ENCODE measurements around the gene SP3.
"Not testable (repeated sequence)": the region's sequence is repeated elsewhere in the genome, so short reads cannot be mapped to it uniquely, and the experiment has no call there.

Gene SP3

DNA sequence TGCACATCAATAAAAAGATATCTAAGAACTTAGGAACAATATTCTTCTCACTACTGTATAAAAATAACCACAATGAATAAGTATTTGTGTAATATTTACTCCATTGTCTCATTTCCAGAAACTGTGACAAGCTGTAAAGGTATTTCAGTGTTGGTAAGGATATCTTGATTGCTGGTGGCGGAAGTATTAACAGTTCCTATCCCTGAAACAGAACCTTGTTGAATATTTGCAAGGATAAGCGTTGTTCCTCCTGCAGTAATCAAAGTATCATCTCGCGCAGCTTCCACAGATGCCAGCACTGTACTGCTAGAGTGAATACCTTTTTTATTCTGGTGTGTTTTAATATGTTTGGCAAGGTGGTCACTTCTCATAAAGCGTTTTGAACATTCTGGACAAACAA is 55.3 kb downstream of the SP3 start:
- Histone ChIP-seq H3K4me3 (ENCODE audit: low read depth in 1 of 2, low read length in 2 of 2) (no peak overlapping the region), H3K27ac (ENCODE audit: low read length) (no peak overlapping the region), H3K27me3 (ENCODE audit: low read depth, low read length) (no peaks in the 10 kb centered on the region), H3K9me3 (ENCODE audit: control insufficient read depth in 1 of 2, low read length in 2 of 2) (no peaks in the 10 kb centered on the region), H3K4me1 (ENCODE audit: control insufficient read depth in 1 of 2, insufficient read depth in 2 of 2, low read length in 2 of 2) (no peaks in the 10 kb centered on the region), H3K36me3 (ENCODE audit: control insufficient read depth in 1 of 2, insufficient read depth in 2 of 2, low read length in 2 of 2) (peaks cover 15 to 33% of the 10 kb centered on the region in 2 donors)

DNA sequence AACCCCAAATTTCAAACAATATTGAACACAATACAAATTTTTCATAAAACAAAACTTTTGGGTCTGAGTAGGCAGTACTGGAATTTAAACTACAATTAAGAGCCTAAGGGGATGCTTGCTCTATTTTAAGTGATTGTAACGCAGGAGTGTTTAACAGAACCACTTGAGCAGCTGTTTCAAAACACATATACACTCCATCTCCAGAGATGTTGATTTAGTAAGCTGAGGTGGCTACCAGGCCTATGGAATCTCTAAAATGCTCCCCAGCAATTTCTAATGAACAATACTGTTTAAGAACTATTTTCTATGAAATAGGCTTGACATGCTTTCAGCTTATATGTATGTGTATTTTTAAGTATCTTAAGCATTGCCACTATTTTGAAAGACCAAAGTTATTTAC is 58.5 kb downstream of the SP3 start:
- no peaks in the 10 kb centered on the region for H3K4me1 ChIP-seq (ENCODE audit: control insufficient read depth in 1 of 2, insufficient read depth in 2 of 2, low read length in 2 of 2)
- no peaks in the 10 kb centered on the region for H3K27me3 ChIP-seq (ENCODE audit: low read depth, low read length)
- no peak overlapping the region for H3K4me3 ChIP-seq (ENCODE audit: low read depth in 1 of 2, low read length in 2 of 2)
- H3K27ac ChIP-seq (ENCODE audit: low read length): no peak overlapping the region
- no peaks in the 10 kb centered on the region for H3K9me3 ChIP-seq (ENCODE audit: control insufficient read depth in 1 of 2, low read length in 2 of 2)
- peaks cover 3 to 33% of the 10 kb centered on the region in 2 donors for H3K36me3 ChIP-seq (ENCODE audit: control insufficient read depth in 1 of 2, insufficient read depth in 2 of 2, low read length in 2 of 2)

- Histone ChIP-seq H3K27ac (ENCODE audit: low read length) (no peak overlapping the region), H3K4me1 (ENCODE audit: control insufficient read depth in 1 of 2, insufficient read depth in 2 of 2, low read length in 2 of 2) (no peaks in the 10 kb centered on the region), H3K36me3 (ENCODE audit: control insufficient read depth in 1 of 2, insufficient read depth in 2 of 2, low read length in 2 of 2) (peaks cover 3 to 20% of the 10 kb centered on the region in 2 donors), H3K9me3 (ENCODE audit: control insufficient read depth in 1 of 2, low read length in 2 of 2) (no peaks in the 10 kb centered on the region), H3K27me3 (ENCODE audit: low read depth, low read length) (no peaks in the 10 kb centered on the region), H3K4me3 (ENCODE audit: low read depth in 1 of 2, low read length in 2 of 2) (no peak overlapping the region)
Observed at GRCh38 chr2:173903601-173904394, 61.4 kb downstream of the SP3 start.

DNA sequence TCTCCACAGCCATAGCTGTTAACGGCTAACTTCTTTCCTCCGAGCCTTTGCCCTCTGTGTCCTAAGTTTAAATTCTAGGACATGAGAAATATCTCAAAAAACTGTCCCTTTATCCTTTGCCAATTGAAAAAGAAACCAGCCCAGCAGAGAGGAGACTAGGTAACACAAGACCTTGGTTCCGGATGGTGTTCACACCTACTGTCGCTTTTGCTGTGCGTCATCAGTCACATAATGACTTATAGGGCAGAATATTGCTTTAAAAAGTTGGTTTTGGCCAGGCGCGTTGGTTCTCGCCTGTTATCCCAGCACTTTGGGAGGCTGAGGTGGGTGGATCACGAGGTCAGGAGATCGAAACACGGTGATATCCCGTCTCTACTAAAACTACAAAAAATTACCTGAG is 66.2 kb downstream of the SP3 start:
- no peak overlapping the region for H3K27ac ChIP-seq (ENCODE audit: low read length)
- H3K36me3 ChIP-seq (ENCODE audit: control insufficient read depth in 1 of 2, insufficient read depth in 2 of 2, low read length in 2 of 2): no peaks in the 10 kb centered on the region
- H3K4me1 ChIP-seq (ENCODE audit: control insufficient read depth in 1 of 2, insufficient read depth in 2 of 2, low read length in 2 of 2): peaks cover 0 to 3% of the 10 kb centered on the region in 2 donors
- no peaks in the 10 kb centered on the region for H3K9me3 ChIP-seq (ENCODE audit: control insufficient read depth in 1 of 2, low read length in 2 of 2)
- no peak overlapping the region for H3K4me3 ChIP-seq (ENCODE audit: low read depth in 1 of 2, low read length in 2 of 2)
- H3K27me3 ChIP-seq (ENCODE audit: low read depth, low read length): no peaks in the 10 kb centered on the region

GRCh38 chr2:173898178-173898668 is 67.0 kb downstream of the SP3 start:
- Histone ChIP-seq H3K27ac (ENCODE audit: low read length) (no peak overlapping the region), H3K9me3 (ENCODE audit: control insufficient read depth in 1 of 2, low read length in 2 of 2) (no peaks in the 10 kb centered on the region), H3K4me3 (ENCODE audit: low read depth in 1 of 2, low read length in 2 of 2) (no peak overlapping the region), H3K4me1 (ENCODE audit: control insufficient read depth in 1 of 2, insufficient read depth in 2 of 2, low read length in 2 of 2) (peaks cover 0 to 3% of the 10 kb centered on the region in 2 donors), H3K36me3 (ENCODE audit: control insufficient read depth in 1 of 2, insufficient read depth in 2 of 2, low read length in 2 of 2) (no peaks in the 10 kb centered on the region), H3K27me3 (ENCODE audit: low read depth, low read length) (no peaks in the 10 kb centered on the region)

GRCh38 chr2:173896755-173897154 is 68.4 kb downstream of the SP3 start:
- Histone ChIP-seq H3K36me3 (ENCODE audit: control insufficient read depth in 1 of 2, insufficient read depth in 2 of 2, low read length in 2 of 2) (no peaks in the 10 kb centered on the region), H3K27ac (ENCODE audit: low read length) (no peak overlapping the region), H3K27me3 (ENCODE audit: low read depth, low read length) (no peaks in the 10 kb centered on the region), H3K9me3 (ENCODE audit: control insufficient read depth in 1 of 2, low read length in 2 of 2) (no peaks in the 10 kb centered on the region), H3K4me1 (ENCODE audit: control insufficient read depth in 1 of 2, insufficient read depth in 2 of 2, low read length in 2 of 2) (peaks cover 0 to 3% of the 10 kb centered on the region in 2 donors), H3K4me3 (ENCODE audit: low read depth in 1 of 2, low read length in 2 of 2) (no peak overlapping the region)

DNA sequence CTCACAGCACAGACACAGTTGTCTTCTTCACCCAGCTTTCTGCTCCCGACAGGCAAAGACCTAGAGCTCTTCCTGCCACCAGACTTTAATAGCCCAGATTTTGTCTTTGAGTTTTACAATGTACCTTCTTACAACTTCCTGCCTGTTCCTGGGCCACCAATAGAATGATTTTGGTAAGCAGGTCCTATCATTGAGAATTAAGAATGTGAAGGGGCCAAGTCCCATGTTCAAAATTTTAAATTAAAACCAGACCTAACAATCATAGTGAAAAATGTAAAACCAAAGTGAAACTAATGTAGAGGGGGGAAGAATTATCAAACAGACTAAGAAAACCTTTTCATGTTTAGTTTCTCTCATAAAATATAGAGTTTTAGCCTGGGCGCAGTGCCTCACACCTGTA is 72.8 kb downstream of the SP3 start:
- H3K4me3 ChIP-seq (ENCODE audit: low read depth in 1 of 2, low read length in 2 of 2): no peak overlapping the region
- no peaks in the 10 kb centered on the region for H3K36me3 ChIP-seq (ENCODE audit: control insufficient read depth in 1 of 2, insufficient read depth in 2 of 2, low read length in 2 of 2)
- no peak overlapping the region for H3K27ac ChIP-seq (ENCODE audit: low read length)
- H3K4me1 ChIP-seq (ENCODE audit: control insufficient read depth in 1 of 2, insufficient read depth in 2 of 2, low read length in 2 of 2): no peaks in the 10 kb centered on the region
- no peaks in the 10 kb centered on the region for H3K27me3 ChIP-seq (ENCODE audit: low read depth, low read length)
- H3K9me3 ChIP-seq (ENCODE audit: control insufficient read depth in 1 of 2, low read length in 2 of 2): no peaks in the 10 kb centered on the region

DNA sequence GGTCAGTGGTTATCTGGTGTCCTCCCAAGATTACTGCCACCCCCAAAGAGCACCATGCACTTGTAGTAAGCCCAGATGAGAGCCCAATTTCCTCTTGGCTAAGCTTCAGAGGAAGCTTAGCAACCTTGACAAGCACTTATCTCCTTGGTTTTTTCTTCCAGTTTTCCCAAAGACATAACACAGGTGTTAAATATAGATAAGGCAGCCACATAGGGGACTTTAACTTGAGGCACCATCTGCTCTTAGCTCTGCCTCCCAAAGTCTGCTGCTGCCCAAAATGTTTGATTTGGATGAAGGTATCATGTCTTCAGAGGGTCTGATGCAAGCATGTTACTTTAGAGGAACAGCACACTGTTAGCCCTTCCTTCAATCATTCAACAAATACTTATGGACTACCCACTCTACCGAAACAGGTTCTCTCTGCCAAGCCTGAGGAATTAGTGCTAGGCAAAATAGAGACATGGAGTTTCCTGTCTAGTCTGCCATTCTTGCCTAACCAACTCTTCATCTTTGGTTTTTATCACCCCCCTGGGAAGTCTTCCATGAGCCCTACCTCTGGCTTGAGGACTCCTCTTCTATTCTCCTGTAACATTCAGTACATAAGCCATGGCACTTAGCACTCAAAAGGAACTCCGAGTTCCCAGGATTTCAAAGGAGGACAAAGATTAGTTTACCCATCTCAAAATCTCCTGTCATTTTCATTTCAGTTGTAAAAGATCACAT is 73.7 kb downstream of the SP3 start:
- Histone ChIP-seq H3K27me3 (ENCODE audit: low read depth, low read length) (no peaks in the 10 kb centered on the region), H3K4me3 (ENCODE audit: low read depth in 1 of 2, low read length in 2 of 2) (no peak overlapping the region), H3K36me3 (ENCODE audit: control insufficient read depth in 1 of 2, insufficient read depth in 2 of 2, low read length in 2 of 2) (no peaks in the 10 kb centered on the region), H3K4me1 (ENCODE audit: control insufficient read depth in 1 of 2, insufficient read depth in 2 of 2, low read length in 2 of 2) (no peaks in the 10 kb centered on the region), H3K9me3 (ENCODE audit: control insufficient read depth in 1 of 2, low read length in 2 of 2) (no peaks in the 10 kb centered on the region), H3K27ac (ENCODE audit: low read length) (no peak overlapping the region)

DNA sequence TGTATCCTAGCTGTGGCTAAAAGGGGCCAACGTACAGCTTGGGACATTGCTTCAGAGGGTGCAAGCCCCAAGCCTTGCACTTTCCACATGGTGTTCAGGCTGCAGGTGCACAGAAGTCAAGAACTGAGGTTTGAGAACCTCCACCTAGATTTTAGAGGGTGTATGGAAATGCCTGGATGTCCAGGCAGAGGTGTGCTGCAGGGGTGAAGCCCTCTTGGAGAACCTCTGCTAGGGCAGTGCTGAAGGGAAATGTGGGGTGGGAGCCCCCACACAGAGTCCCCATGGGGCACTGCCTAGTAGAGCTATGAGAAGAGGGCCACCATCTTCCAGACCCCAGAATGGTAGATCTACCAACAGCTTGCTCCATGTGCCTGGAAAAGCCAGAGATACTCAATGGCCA is 75.7 kb downstream of the SP3 start:
- not testable (repeated sequence) for H3K4me1 ChIP-seq (ENCODE audit: control insufficient read depth in 1 of 2, insufficient read depth in 2 of 2, low read length in 2 of 2); H3K36me3 ChIP-seq (ENCODE audit: control insufficient read depth in 1 of 2, insufficient read depth in 2 of 2, low read length in 2 of 2); H3K9me3 ChIP-seq (ENCODE audit: control insufficient read depth in 1 of 2, low read length in 2 of 2); H3K27ac ChIP-seq (ENCODE audit: low read length); H3K4me3 ChIP-seq (ENCODE audit: low read depth in 1 of 2, low read length in 2 of 2); H3K27me3 ChIP-seq (ENCODE audit: low read depth, low read length)

GRCh38 chr2:173886613-173887012 is 78.6 kb downstream of the SP3 start:
- Histone ChIP-seq H3K4me1 (ENCODE audit: control insufficient read depth in 1 of 2, insufficient read depth in 2 of 2, low read length in 2 of 2) (no peaks in the 10 kb centered on the region), H3K27ac (ENCODE audit: low read length) (no peak overlapping the region), H3K9me3 (ENCODE audit: control insufficient read depth in 1 of 2, low read length in 2 of 2) (no peaks in the 10 kb centered on the region), H3K4me3 (ENCODE audit: low read depth in 1 of 2, low read length in 2 of 2) (no peak overlapping the region), H3K27me3 (ENCODE audit: low read depth, low read length) (no peaks in the 10 kb centered on the region), H3K36me3 (ENCODE audit: control insufficient read depth in 1 of 2, insufficient read depth in 2 of 2, low read length in 2 of 2) (no peaks in the 10 kb centered on the region)

- H3K27ac ChIP-seq (ENCODE audit: low read length): no peak overlapping the region
- no peaks in the 10 kb centered on the region for H3K4me1 ChIP-seq (ENCODE audit: control insufficient read depth in 1 of 2, insufficient read depth in 2 of 2, low read length in 2 of 2)
- no peaks in the 10 kb centered on the region for H3K27me3 ChIP-seq (ENCODE audit: low read depth, low read length)
- no peaks in the 10 kb centered on the region for H3K9me3 ChIP-seq (ENCODE audit: control insufficient read depth in 1 of 2, low read length in 2 of 2)
- no peak overlapping the region for H3K4me3 ChIP-seq (ENCODE audit: low read depth in 1 of 2, low read length in 2 of 2)
- H3K36me3 ChIP-seq (ENCODE audit: control insufficient read depth in 1 of 2, insufficient read depth in 2 of 2, low read length in 2 of 2): no peaks in the 10 kb centered on the region
Observed at GRCh38 chr2:173884025-173884802, 81.0 kb downstream of the SP3 start.
